ENCODE measurements around the gene ZNF230.
A peak's percentile ranks its signal among the peaks of the same experiment; 100 is the strongest.

The ZNF230 gene

GRCh38 chr19:44002566-44003460 is at the start of gene ZNF230:
TSS of gene ZNF230 (plus strand) at chr19:44002957. CDS start at chr19:44007079, 4,122 bp downstream.
- peak; percentile 99 for DNase-seq

GRCh38 chr19:43956827-43957226 is 45.9 kb upstream of the ZNF230 start:
- no peak for DNase-seq

GRCh38 chr19:43957891-43958290 is 44.9 kb upstream of the ZNF230 start:
- DNase-seq: no peak

- no peak for DNase-seq
These were observed 42.3 kb upstream of the ZNF230 start for GRCh38 chr19:43960411-43960810.

GRCh38 chr19:43966079-43966694 is 36.6 kb upstream of the ZNF230 start:
- DNase-seq: no peak

- no peak for DNase-seq
These were observed 26.0 kb upstream of the ZNF230 start for GRCh38 chr19:43976732-43977131.

GRCh38 chr19:43983544-43983911 is 19.2 kb upstream of the ZNF230 start:
- DNase-seq: no peak

- peak; percentile 93 for DNase-seq
These were observed 18.7 kb upstream of the ZNF230 start, which contains the start of gene ZNF155 for GRCh38 chr19:43983912-43984686. TSS of gene ZNF155 (plus strand) at chr19:43984188. CDS start at chr19:43988544, 4,356 bp downstream.

GRCh38 chr19:43984687-43985000 is 18.1 kb upstream of the ZNF230 start:
- no peak for DNase-seq

- DNase-seq: no peak
These were observed 5.0 kb upstream of the ZNF230 start for GRCh38 chr19:43997631-43998290.

GRCh38 chr19:44002212-44002565 is 568 bp upstream of the ZNF230 start:
- peak; percentile 24 for DNase-seq

- peak; percentile 54 for DNase-seq
These were observed 778 bp downstream of the ZNF230 start for GRCh38 chr19:44003461-44004009.

- peak; percentile 61 for DNase-seq
These were observed 3.2 kb downstream of the ZNF230 start for GRCh38 chr19:44005973-44006372.

GRCh38 chr19:44007473-44007872 is 4.7 kb downstream of the ZNF230 start:
- no peak for DNase-seq

- DNase-seq: no peak
These were observed 7.7 kb downstream of the ZNF230 start for GRCh38 chr19:44010468-44010867.

GRCh38 chr19:44019498-44019897 is 16.7 kb downstream of the ZNF230 start:
- no peak for DNase-seq

GRCh38 chr19:44021221-44021620 is 18.5 kb downstream of the ZNF230 start:
- no peak for DNase-seq

GRCh38 chr19:44024900-44025216 is 22.1 kb downstream of the ZNF230 start:
- DNase-seq: no peak

- peak; percentile 96 for DNase-seq
These were observed 22.6 kb downstream of the ZNF230 start, which contains the start of gene ZNF222 for GRCh38 chr19:44025217-44025936. TSS of gene ZNF222 (plus strand) at chr19:44025379. CDS start at chr19:44025437, 58 bp downstream.

GRCh38 chr19:44026622-44027021 is 23.9 kb downstream of the ZNF230 start:
- DNase-seq: no peak

GRCh38 chr19:44032001-44032610 is 29.3 kb downstream of the ZNF230 start:
- DNase-seq: no peak

- no peak for DNase-seq
These were observed 39.4 kb downstream of the ZNF230 start for GRCh38 chr19:44042147-44042546.

All from hematopoietic multipotent progenitor cell treated with erythropoietin and hydrocortisone succinate and interleukin-3 and kit ligand, for 6 days (in vitro differentiated cells).